Liver (tissue), 9 donors: ENCODE data around the gene ANP32D. TPM values are rescaled to one million over a fixed set of nuclear protein-coding genes. Genes with fewer than 3 reads are reported as not detected.

ENCODE experiments used
- DNase-seq: peaks from one replicate; pipeline ENCODE4 v3.0.0-alpha.2; 2017; ENCODE audit warnings: low spot score
- H3K27ac ChIP-seq, 2 donors: one replicate each; pipeline ENCODE4 v1.7.0; 2013; ENCODE audit warnings: inconsistent platforms in 2 of 2, low read length in 2 of 2, control low read depth in 1 of 2, low read depth in 1 of 2, mild to moderate bottlenecking in 1 of 2
- H3K27me3 ChIP-seq, 4 donors: one replicate each; pipeline versions ENCODE4 v1.6.1 to v1.7.0; 2013; ENCODE audit warnings: low read length in 3 of 4, inconsistent platforms in 1 of 4, mild to moderate bottlenecking in 1 of 4, moderate library complexity in 1 of 4; ENCODE audit not compliant: control insufficient read depth in 4 of 4, insufficient read depth in 4 of 4
- H3K36me3 ChIP-seq, 4 donors: one replicate each; pipeline versions ENCODE4 v1.6.1 to v1.7.0; 2013; ENCODE audit warnings: low read length in 3 of 4, mild to moderate bottlenecking in 3 of 4, low read depth in 1 of 4, moderate library complexity in 1 of 4; ENCODE audit not compliant: control insufficient read depth in 4 of 4, insufficient read depth in 3 of 4
- H3K4me1 ChIP-seq, 4 donors: one replicate each; pipeline versions ENCODE4 v1.6.1 to v1.7.0; 2013; ENCODE audit warnings: low read length in 3 of 4, mild to moderate bottlenecking in 3 of 4, moderate library complexity in 1 of 4; ENCODE audit not compliant: control insufficient read depth in 4 of 4, insufficient read depth in 4 of 4
- H3K4me3 ChIP-seq, 3 donors: one replicate each; pipeline versions ENCODE4 v1.6.1 to v1.7.0; 2013; ENCODE audit warnings: low read length in 3 of 3, control low read depth in 1 of 3, low read depth in 1 of 3, mild to moderate bottlenecking in 1 of 3
- H3K9ac ChIP-seq, 2 donors: one replicate each; pipeline ENCODE4 v1.7.0; 2013; ENCODE audit warnings: low read length in 2 of 2, mild to moderate bottlenecking in 2 of 2, moderate library complexity in 2 of 2, control low read depth in 1 of 2, low read depth in 1 of 2
- H3K9me3 ChIP-seq, 4 donors: one replicate each; pipeline versions ENCODE4 v1.6.1 to v1.7.0; 2013; ENCODE audit warnings: low read length in 3 of 4; ENCODE audit not compliant: control insufficient read depth in 4 of 4
- EGR1 ChIP-seq, 2 donors: IDR thresholded peaks; 2 replicates each; pipeline ENCODE4 v1.6.1; 2016 to 2018; ENCODE audit warnings: antibody characterized with exemption in 2 of 2, low read depth in 2 of 2
- FOXA2 ChIP-seq: IDR thresholded peaks from 2 replicates; pipeline ENCODE4 v1.6.1; 2016; ENCODE audit warnings: antibody characterized with exemption
- GABPA ChIP-seq, 2 donors: IDR thresholded peaks in 1 of 2; conservative IDR thresholded peaks in 1 of 2; 2 replicates each; pipeline ENCODE4 v1.6.1; 2016; ENCODE audit warnings: antibody characterized with exemption in 2 of 2, mild to moderate bottlenecking in 1 of 2, moderate library complexity in 1 of 2
- HNF4A ChIP-seq, 2 donors: conservative IDR thresholded peaks; 2 replicates each; pipeline ENCODE4 v1.6.1; 2016; ENCODE audit warnings: antibody characterized with exemption in 2 of 2, mild to moderate bottlenecking in 2 of 2
- HNF4G ChIP-seq: IDR thresholded peaks from 2 replicates; pipeline ENCODE4 v1.6.1; 2016; ENCODE audit warnings: antibody characterized with exemption
- JUND ChIP-seq, 2 donors: IDR thresholded peaks; 2 replicates each; pipeline ENCODE4 v1.6.1; 2016; ENCODE audit warnings: antibody characterized with exemption in 2 of 2
- NR2F2 ChIP-seq: IDR thresholded peaks from 2 replicates; pipeline ENCODE4 v1.6.1; 2016; ENCODE audit warnings: antibody characterized with exemption
- RAD21 ChIP-seq, 2 donors: IDR thresholded peaks; 2 replicates each; pipeline ENCODE4 v1.6.1; 2016; ENCODE audit warnings: antibody characterized with exemption in 2 of 2, mild to moderate bottlenecking in 2 of 2
- SP1 ChIP-seq: IDR thresholded peaks from 2 replicates; pipeline ENCODE4 v1.6.1; 2018; ENCODE audit warnings: antibody characterized with exemption, mild to moderate bottlenecking
- TAF1 ChIP-seq: conservative IDR thresholded peaks from 2 replicates; pipeline ENCODE4 v1.6.1; 2016; ENCODE audit warnings: antibody characterized with exemption, mild to moderate bottlenecking
- YY1 ChIP-seq: IDR thresholded peaks from 2 replicates; pipeline ENCODE4 v1.6.1; 2016; ENCODE audit warnings: antibody characterized with exemption, mild to moderate bottlenecking
- WGBS: extraction: QIAGEN DNeasy Blood & Tissue Kit; methylation state at CpG from one replicate; pipeline ENCODE4 v1.1.7; 2013; 5-methylcytosine and 5-hydroxymethylcytosine counted together
- polyA plus RNA-seq, 2 donors: library from polyadenylated mRNA; stranded (reverse) in 1 of 2; unstranded in 1 of 2; fragments of 200-250 nt in 1 of 2; fragments of >200 nt in 1 of 2; fragmentation: Nextera tagmentation in 1 of 2; extraction: Ambion mirVana in 1 of 2; gene quantifications; one replicate each; pipeline versions ENCODE4 v1.2.1 to v1.2.3, GENCODE V29; 2013 to 2015
- total RNA-seq, 2 donors: library from RNA; depleted of rRNA; stranded (reverse); fragments of >200 nt; gene quantifications; one replicate each; pipeline ENCODE4 v1.2.3, GENCODE V29; 2014
- TF ChIP-seq, protein P1 (sequence below): IDR thresholded peaks from 2 replicates; pipeline ENCODE4 v1.6.1; 2016; ENCODE audit warnings: antibody characterized with exemption
- TF ChIP-seq, protein P2 (sequence below): IDR thresholded peaks from 2 replicates; pipeline ENCODE4 v1.6.1; 2016; ENCODE audit warnings: antibody characterized with exemption
- TF ChIP-seq, protein P3 (sequence below): IDR thresholded peaks from 2 replicates; pipeline ENCODE4 v1.6.1; 2016; ENCODE audit warnings: antibody characterized with exemption
- TF ChIP-seq, protein P4 (sequence below): fragments of 150-350 bp; IDR thresholded peaks from 2 replicates; pipeline ENCODE4 v1.5.1; 2017; ENCODE audit warnings: improper control_type of control experiment, low read depth, low read length; ENCODE audit not compliant: missing input control
- TF ChIP-seq, protein P5 (sequence below): IDR thresholded peaks from 2 replicates; pipeline ENCODE4 v1.6.1; 2016; ENCODE audit warnings: antibody characterized with exemption, mild to moderate bottlenecking
- donor health status: healthy.
- donor health status: healthy.
- donor health status: healthy.
- donor health status: healthy.
- donor health status: healthy.

Gene ANP32D
- total and polyA plus RNA-seq, 4 donors = not detected

DNA sequence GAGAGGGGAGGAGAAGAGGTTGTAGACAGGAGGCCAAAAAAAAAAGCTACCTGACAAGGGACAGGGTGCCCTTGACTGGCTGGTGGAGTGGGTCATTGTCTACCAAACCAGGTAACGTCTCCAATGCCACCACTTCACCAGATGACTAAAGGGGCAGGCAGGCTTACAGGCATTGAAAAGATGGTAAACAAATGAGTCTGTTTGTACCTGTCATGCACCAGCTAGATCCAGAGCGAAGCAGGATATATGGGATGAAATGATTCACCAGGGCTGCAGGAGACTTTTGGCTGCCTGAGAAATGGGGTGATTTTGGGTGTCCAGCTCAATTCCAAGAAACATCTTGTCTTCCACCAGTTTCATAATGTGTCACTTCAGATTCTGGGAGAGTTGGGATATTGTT, 13.9 kb downstream of the ANP32D start:
- Histone ChIP-seq H3K4me1 (no peaks in the 10 kb centered on the region), H3K9ac (no peak overlapping the region), H3K27ac (no peak overlapping the region), H3K9me3 (no peaks in the 10 kb centered on the region), H3K36me3 (no peaks in the 10 kb centered on the region), H3K4me3 (no peak overlapping the region), H3K27me3 (peaks cover 0 to 6% (median 0%) of the 10 kb centered on the region in 4 donors)
- TF ChIP-seq FOXA2 (no peak), RAD21 (IDR thresholded peaks at IDR 0.05) (no peak), YY1 (no peak), EGR1 (IDR thresholded peaks at IDR 0.05; ENCODE audit: low read depth in 2 of 2) (no peak), GABPA (IDR thresholded peaks at IDR 0.05 in 1 of 2, conservative IDR thresholded peaks at IDR 0.05 in 1 of 2) (no peak)
- TF ChIP-seq, protein P1, sequence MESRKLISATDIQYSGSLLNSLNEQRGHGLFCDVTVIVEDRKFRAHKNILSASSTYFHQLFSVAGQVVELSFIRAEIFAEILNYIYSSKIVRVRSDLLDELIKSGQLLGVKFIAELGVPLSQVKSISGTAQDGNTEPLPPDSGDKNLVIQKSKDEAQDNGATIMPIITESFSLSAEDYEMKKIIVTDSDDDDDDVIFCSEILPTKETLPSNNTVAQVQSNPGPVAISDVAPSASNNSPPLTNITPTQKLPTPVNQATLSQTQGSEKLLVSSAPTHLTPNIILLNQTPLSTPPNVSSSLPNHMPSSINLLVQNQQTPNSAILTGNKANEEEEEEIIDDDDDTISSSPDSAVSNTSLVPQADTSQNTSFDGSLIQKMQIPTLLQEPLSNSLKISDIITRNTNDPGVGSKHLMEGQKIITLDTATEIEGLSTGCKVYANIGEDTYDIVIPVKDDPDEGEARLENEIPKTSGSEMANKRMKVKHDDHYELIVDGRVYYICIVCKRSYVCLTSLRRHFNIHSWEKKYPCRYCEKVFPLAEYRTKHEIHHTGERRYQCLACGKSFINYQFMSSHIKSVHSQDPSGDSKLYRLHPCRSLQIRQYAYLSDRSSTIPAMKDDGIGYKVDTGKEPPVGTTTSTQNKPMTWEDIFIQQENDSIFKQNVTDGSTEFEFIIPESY = no peak
- TF ChIP-seq, protein P2, sequence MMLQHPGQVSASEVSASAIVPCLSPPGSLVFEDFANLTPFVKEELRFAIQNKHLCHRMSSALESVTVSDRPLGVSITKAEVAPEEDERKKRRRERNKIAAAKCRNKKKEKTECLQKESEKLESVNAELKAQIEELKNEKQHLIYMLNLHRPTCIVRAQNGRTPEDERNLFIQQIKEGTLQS = no peak
- TF ChIP-seq, protein P3, sequence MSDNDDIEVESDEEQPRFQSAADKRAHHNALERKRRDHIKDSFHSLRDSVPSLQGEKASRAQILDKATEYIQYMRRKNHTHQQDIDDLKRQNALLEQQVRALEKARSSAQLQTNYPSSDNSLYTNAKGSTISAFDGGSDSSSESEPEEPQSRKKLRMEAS = no peak
- 66% methylated on average over 2 of the region's 2 CpGs for WGBS
- no peak for DNase-seq

DNA sequence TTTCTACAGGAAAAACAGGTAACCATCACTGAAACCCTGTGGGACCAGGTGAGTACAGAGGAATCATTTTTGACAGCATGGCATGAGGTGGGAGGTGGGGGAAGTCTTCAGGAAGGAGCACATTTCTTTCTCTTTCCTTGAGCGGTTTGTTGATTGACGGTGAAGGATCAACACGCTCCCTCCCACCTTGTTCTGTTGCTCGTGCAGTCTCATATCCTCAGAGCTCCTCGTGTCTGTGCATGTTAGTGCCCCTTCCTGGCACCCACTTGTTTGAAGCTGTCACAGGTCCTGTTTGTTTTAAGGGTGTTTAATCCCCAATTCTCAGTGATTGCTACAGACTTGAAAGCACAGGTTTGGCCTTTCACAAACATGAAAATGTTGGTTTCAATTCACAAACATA, 14.3 kb downstream of the ANP32D start:
- H3K36me3 ChIP-seq = no peaks in the 10 kb centered on the region
- H3K4me3 ChIP-seq = no peak overlapping the region
- H3K27ac ChIP-seq = no peak overlapping the region
- H3K27me3 ChIP-seq = peaks cover 0 to 6% (median 0%) of the 10 kb centered on the region in 4 donors
- no peak overlapping the region for H3K9ac ChIP-seq
- TF ChIP-seq NR2F2 = no peak
- no peak for TF ChIP-seq GABPA (IDR thresholded peaks at IDR 0.05 in 1 of 2, conservative IDR thresholded peaks at IDR 0.05 in 1 of 2)
- TF ChIP-seq JUND (IDR thresholded peaks at IDR 0.05) = no peak
- TF ChIP-seq YY1 = no peak
- TF ChIP-seq HNF4A (conservative IDR thresholded peaks at IDR 0.05) = no peak
- no peak for TF ChIP-seq EGR1 (IDR thresholded peaks at IDR 0.05; ENCODE audit: low read depth in 2 of 2)
- no peak for TF ChIP-seq HNF4G
- TF ChIP-seq, protein P4, sequence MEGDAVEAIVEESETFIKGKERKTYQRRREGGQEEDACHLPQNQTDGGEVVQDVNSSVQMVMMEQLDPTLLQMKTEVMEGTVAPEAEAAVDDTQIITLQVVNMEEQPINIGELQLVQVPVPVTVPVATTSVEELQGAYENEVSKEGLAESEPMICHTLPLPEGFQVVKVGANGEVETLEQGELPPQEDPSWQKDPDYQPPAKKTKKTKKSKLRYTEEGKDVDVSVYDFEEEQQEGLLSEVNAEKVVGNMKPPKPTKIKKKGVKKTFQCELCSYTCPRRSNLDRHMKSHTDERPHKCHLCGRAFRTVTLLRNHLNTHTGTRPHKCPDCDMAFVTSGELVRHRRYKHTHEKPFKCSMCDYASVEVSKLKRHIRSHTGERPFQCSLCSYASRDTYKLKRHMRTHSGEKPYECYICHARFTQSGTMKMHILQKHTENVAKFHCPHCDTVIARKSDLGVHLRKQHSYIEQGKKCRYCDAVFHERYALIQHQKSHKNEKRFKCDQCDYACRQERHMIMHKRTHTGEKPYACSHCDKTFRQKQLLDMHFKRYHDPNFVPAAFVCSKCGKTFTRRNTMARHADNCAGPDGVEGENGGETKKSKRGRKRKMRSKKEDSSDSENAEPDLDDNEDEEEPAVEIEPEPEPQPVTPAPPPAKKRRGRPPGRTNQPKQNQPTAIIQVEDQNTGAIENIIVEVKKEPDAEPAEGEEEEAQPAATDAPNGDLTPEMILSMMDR = no peak
- no peak for TF ChIP-seq SP1
- TF ChIP-seq FOXA2 = no peak
- TF ChIP-seq, protein P5, sequence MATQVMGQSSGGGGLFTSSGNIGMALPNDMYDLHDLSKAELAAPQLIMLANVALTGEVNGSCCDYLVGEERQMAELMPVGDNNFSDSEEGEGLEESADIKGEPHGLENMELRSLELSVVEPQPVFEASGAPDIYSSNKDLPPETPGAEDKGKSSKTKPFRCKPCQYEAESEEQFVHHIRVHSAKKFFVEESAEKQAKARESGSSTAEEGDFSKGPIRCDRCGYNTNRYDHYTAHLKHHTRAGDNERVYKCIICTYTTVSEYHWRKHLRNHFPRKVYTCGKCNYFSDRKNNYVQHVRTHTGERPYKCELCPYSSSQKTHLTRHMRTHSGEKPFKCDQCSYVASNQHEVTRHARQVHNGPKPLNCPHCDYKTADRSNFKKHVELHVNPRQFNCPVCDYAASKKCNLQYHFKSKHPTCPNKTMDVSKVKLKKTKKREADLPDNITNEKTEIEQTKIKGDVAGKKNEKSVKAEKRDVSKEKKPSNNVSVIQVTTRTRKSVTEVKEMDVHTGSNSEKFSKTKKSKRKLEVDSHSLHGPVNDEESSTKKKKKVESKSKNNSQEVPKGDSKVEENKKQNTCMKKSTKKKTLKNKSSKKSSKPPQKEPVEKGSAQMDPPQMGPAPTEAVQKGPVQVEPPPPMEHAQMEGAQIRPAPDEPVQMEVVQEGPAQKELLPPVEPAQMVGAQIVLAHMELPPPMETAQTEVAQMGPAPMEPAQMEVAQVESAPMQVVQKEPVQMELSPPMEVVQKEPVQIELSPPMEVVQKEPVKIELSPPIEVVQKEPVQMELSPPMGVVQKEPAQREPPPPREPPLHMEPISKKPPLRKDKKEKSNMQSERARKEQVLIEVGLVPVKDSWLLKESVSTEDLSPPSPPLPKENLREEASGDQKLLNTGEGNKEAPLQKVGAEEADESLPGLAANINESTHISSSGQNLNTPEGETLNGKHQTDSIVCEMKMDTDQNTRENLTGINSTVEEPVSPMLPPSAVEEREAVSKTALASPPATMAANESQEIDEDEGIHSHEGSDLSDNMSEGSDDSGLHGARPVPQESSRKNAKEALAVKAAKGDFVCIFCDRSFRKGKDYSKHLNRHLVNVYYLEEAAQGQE = no peak
- no peak for TF ChIP-seq TAF1
- H3K4me1 ChIP-seq = no peaks in the 10 kb centered on the region
- no peak for DNase-seq
- no peaks in the 10 kb centered on the region for H3K9me3 ChIP-seq
- 71% methylated on average over 5 of the region's 5 CpGs for WGBS
